ENCODE data around the gene NFATC2. TPM values are rescaled to one million over a fixed set of nuclear protein-coding genes. Genes with fewer than 3 reads are reported as not detected.

NFATC2 gene
- total RNA-seq, 1 donor from 2014 or later, result 4.8 TPM

GRCh38 chr20:51526754-51527153, 15.8 kb downstream of the NFATC2 start:
- TF ChIP-seq, protein P1, sequence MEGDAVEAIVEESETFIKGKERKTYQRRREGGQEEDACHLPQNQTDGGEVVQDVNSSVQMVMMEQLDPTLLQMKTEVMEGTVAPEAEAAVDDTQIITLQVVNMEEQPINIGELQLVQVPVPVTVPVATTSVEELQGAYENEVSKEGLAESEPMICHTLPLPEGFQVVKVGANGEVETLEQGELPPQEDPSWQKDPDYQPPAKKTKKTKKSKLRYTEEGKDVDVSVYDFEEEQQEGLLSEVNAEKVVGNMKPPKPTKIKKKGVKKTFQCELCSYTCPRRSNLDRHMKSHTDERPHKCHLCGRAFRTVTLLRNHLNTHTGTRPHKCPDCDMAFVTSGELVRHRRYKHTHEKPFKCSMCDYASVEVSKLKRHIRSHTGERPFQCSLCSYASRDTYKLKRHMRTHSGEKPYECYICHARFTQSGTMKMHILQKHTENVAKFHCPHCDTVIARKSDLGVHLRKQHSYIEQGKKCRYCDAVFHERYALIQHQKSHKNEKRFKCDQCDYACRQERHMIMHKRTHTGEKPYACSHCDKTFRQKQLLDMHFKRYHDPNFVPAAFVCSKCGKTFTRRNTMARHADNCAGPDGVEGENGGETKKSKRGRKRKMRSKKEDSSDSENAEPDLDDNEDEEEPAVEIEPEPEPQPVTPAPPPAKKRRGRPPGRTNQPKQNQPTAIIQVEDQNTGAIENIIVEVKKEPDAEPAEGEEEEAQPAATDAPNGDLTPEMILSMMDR (conservative IDR thresholded peaks at IDR 0.05), result no peak
- no peak overlapping the region for H3K4me3 Mint-ChIP-seq
- H3K27ac Mint-ChIP-seq, result no peak overlapping the region
- no peaks in the 10 kb centered on the region for H3K9me3 Mint-ChIP-seq
- no peak for DNase-seq (ENCODE audit: extremely low spot score, unreplicated experiment)
- peaks cover 5% of the 10 kb centered on the region for H3K36me3 Mint-ChIP-seq
- H3K4me1 Mint-ChIP-seq (ENCODE audit: unreplicated experiment), result peaks cover 42% of the 10 kb centered on the region
- H3K27me3 Mint-ChIP-seq, result no peaks in the 10 kb centered on the region

DNA sequence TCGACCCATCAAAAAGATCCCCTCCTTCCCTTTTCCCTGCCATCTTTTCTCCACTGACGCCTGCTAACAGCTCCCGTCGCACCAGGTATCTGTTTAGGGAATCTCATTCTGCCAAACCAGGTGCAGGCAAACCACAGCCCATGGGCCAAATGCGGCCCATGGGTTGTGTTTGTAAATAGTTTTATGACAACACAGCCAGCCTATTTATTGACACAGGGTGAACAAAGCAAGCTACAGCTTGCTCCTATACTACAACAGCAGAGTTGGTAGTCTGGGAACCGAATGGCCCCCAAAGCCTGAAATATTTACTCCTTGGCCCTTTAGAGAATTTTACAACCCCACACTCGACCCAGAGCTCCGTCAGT, 16.4 kb downstream of the NFATC2 start:
- peak overlapping the region; percentile 70 for H3K27ac Mint-ChIP-seq
- peaks cover 5% of the 10 kb centered on the region for H3K36me3 Mint-ChIP-seq

GRCh38 chr20:51525241-51526105, 17.0 kb downstream of the NFATC2 start:
- Mint-ChIP-seq H3K4me1 (ENCODE audit: unreplicated experiment) (peaks cover 34% of the 10 kb centered on the region), H3K36me3 (peaks cover 5% of the 10 kb centered on the region), H3K27me3 (no peaks in the 10 kb centered on the region), H3K4me3 (peak overlapping the region; percentile 31), H3K9me3 (no peaks in the 10 kb centered on the region), H3K27ac (peak overlapping the region; percentile 70)
- DNase-seq (ENCODE audit: extremely low spot score, unreplicated experiment), result no peak
- TF ChIP-seq, protein P1 (conservative IDR thresholded peaks at IDR 0.05), result no peak

More for the DNA sequence above, 16.4 kb downstream of the NFATC2 start:
- Mint-ChIP-seq H3K27me3 (no peaks in the 10 kb centered on the region), H3K4me3 (peak overlapping the region; percentile 31), H3K4me1 (ENCODE audit: unreplicated experiment) (peaks cover 41% of the 10 kb centered on the region), H3K9me3 (no peaks in the 10 kb centered on the region)
- no peak for DNase-seq (ENCODE audit: extremely low spot score, unreplicated experiment)
- TF ChIP-seq, protein P1 (conservative IDR thresholded peaks at IDR 0.05), result no peak

- Mint-ChIP-seq H3K9me3 (no peaks in the 10 kb centered on the region), H3K4me1 (ENCODE audit: unreplicated experiment) (peaks cover 21% of the 10 kb centered on the region), H3K4me3 (no peak overlapping the region), H3K27ac (no peak overlapping the region), H3K36me3 (peaks cover 5% of the 10 kb centered on the region), H3K27me3 (no peaks in the 10 kb centered on the region)
- no peak for DNase-seq (ENCODE audit: extremely low spot score, unreplicated experiment)
- TF ChIP-seq, protein P1 (conservative IDR thresholded peaks at IDR 0.05), result no peak
These were observed 19.1 kb downstream of the NFATC2 start for GRCh38 chr20:51523276-51524013.

- H3K4me1 Mint-ChIP-seq (ENCODE audit: unreplicated experiment), result peaks cover 14% of the 10 kb centered on the region
- TF ChIP-seq, protein P1 (conservative IDR thresholded peaks at IDR 0.05), result no peak
- H3K27ac Mint-ChIP-seq, result no peak overlapping the region
- no peak for DNase-seq (ENCODE audit: extremely low spot score, unreplicated experiment)
- H3K27me3 Mint-ChIP-seq, result no peaks in the 10 kb centered on the region
- H3K4me3 Mint-ChIP-seq, result no peak overlapping the region
- H3K36me3 Mint-ChIP-seq, result peaks cover 9% of the 10 kb centered on the region
- H3K9me3 Mint-ChIP-seq, result no peaks in the 10 kb centered on the region
These were observed 20.3 kb downstream of the NFATC2 start for GRCh38 chr20:51522207-51522606.
